H1 (cell line): ENCODE results near the gene TEX2. TPM values are rescaled to one million over a fixed set of nuclear protein-coding genes. Genes with fewer than 3 reads are reported as not detected.

ENCODE experiments used
- CTCF ChIA-PET: fragments of 300-600 bp; sonication (Branson Sonifier 250); formaldehyde crosslinking; loops from one replicate; lab custom pipeline; 2021; ENCODE audit not compliant: partially characterized antibody; lab: Charles Lee
- POLR2A ChIA-PET: fragments of 300-600 bp; sonication (Branson Sonifier 250); formaldehyde crosslinking; loops from one replicate; lab custom pipeline; 2021; ENCODE audit warnings: inconsistent platforms; ENCODE audit not compliant: partially characterized antibody; lab: Charles Lee
- DNase-seq, 2 experiments: peaks; one replicate each; pipeline versions ENCODE4 v3.0.0 to v3.0.0-alpha.2; 2010 to 2022; ENCODE audit warnings: low spot score in 2 of 2, low read depth in 1 of 2, mixed read lengths in 1 of 2
- FAIRE-seq: peaks from 2 replicates; lab custom pipeline; 2011; peaks lifted over from hg19 to GRCh38; lab: Jason Lieb, UNC
- H2AFZ ChIP-seq: 2 replicates; pipeline ENCODE4 v1.8.1; 2012; ENCODE audit warnings: low read length, inconsistent platforms
- H2AK5ac ChIP-seq: 2 replicates; pipeline ENCODE4 v1.6.1; 2013; ENCODE audit warnings: low read depth, low read length
- H2BK120ac ChIP-seq: replicated peaks from 2 replicates; pipeline ENCODE3; 2013; ENCODE audit warnings: low read depth, low read length, inconsistent platforms
- H2BK12ac ChIP-seq: 2 replicates; pipeline ENCODE4 v1.6.1; 2013; ENCODE audit warnings: low read depth, low read length
- H2BK15ac ChIP-seq: 2 replicates; pipeline ENCODE4 v1.6.1; 2013; ENCODE audit warnings: low read length
- H2BK20ac ChIP-seq: 2 replicates; pipeline ENCODE4 v1.6.1; 2013; ENCODE audit warnings: low read length
- H2BK5ac ChIP-seq: 2 replicates; pipeline ENCODE4 v1.6.1; 2013; ENCODE audit warnings: low read depth, low read length
- H3K14ac ChIP-seq: 2 replicates; pipeline ENCODE4 v1.6.1; 2013; ENCODE audit warnings: inconsistent platforms; ENCODE audit not compliant: insufficient read length
- H3K18ac ChIP-seq: 2 replicates; pipeline ENCODE4 v1.6.1; 2013; ENCODE audit warnings: low read length; ENCODE audit errors: extremely low read depth
- H3K23ac ChIP-seq: 2 replicates; pipeline ENCODE4 v1.6.1; 2013; ENCODE audit warnings: inconsistent platforms; ENCODE audit not compliant: insufficient read length
- H3K23me2 ChIP-seq: 2 replicates; pipeline ENCODE4 v1.6.1; 2013; ENCODE audit warnings: low read depth, low read length
- H3K27ac ChIP-seq: 2 replicates; pipeline ENCODE4 v1.6.1; 2011; ENCODE audit warnings: low read depth, low read length, inconsistent platforms
- H3K27me3 ChIP-seq, 4 experiments: replicated peaks in 1 of 4; 1 replicate in 1 of 4; 2 replicates in 3 of 4; pipeline versions ENCODE4 v1.6.1 to v1.8.1; 2011 to 2013; ENCODE audit warnings: low read length in 3 of 4, mild to moderate bottlenecking in 3 of 4, inconsistent platforms in 2 of 4, mixed read lengths in 2 of 4, moderate library complexity in 1 of 4; ENCODE audit not compliant: control insufficient read depth in 3 of 4, insufficient read depth in 3 of 4; ENCODE audit errors: extremely low read depth in 1 of 4
- H3K36me3 ChIP-seq, 4 experiments: 2 replicates each; pipeline versions ENCODE4 v1.6.1 to v1.8.1; 2011 to 2013; ENCODE audit warnings: mild to moderate bottlenecking in 4 of 4, low read length in 3 of 4, moderate library complexity in 2 of 4, control low read depth in 1 of 4, inconsistent platforms in 1 of 4; ENCODE audit not compliant: insufficient read depth in 4 of 4, control insufficient read depth in 2 of 4
- H3K4ac ChIP-seq: replicated peaks from 2 replicates; pipeline ENCODE3; 2013; ENCODE audit warnings: low read length, low read depth, mixed read lengths, inconsistent platforms; ENCODE audit not compliant: insufficient read length
- H3K4me1 ChIP-seq, 4 experiments: replicated peaks in 1 of 4; 1 replicate in 1 of 4; 2 replicates in 3 of 4; pipeline versions ENCODE4 v1.6.1 to v1.8.1; 2011 to 2013; ENCODE audit warnings: low read length in 3 of 4, inconsistent platforms in 2 of 4, mixed read lengths in 1 of 4; ENCODE audit not compliant: insufficient read depth in 4 of 4, control insufficient read depth in 3 of 4
- H3K4me2 ChIP-seq, 2 experiments: 2 replicates each; pipeline versions ENCODE4 v1.6.1 to v1.8.1; 2011 to 2013; ENCODE audit warnings: low read depth in 2 of 2, low read length in 2 of 2, control low read depth in 1 of 2, inconsistent platforms in 1 of 2, mild to moderate bottlenecking in 1 of 2; ENCODE audit not compliant: insufficient read depth in 1 of 2
- H3K4me3 ChIP-seq, 4 experiments: fragments of 200-600, 300-600 bp in 1 of 4; sonication (generic), shearing (Covaris generic), sonication (Bioruptor Twin) in 1 of 4; 2 replicates each; pipeline versions ENCODE4 v1.5.1 to v1.8.1; 2011 to 2016; ENCODE audit warnings: low read length in 4 of 4, low read depth in 3 of 4, control low read depth in 2 of 4, inconsistent platforms in 2 of 4, mild to moderate bottlenecking in 2 of 4, mixed read lengths in 1 of 4, moderate library complexity in 1 of 4; ENCODE audit not compliant: insufficient read depth in 2 of 4; ENCODE audit errors: extremely low read depth in 1 of 4
- H3K56ac ChIP-seq: replicated peaks from 2 replicates; pipeline ENCODE3; 2013; ENCODE audit warnings: low read depth, mild to moderate bottlenecking, mixed read lengths, low read length, inconsistent platforms; ENCODE audit not compliant: insufficient read length
- H3K79me1 ChIP-seq: 2 replicates; pipeline ENCODE4 v1.6.1; 2013; ENCODE audit warnings: low read depth, low read length, control low read depth
- H3K79me2 ChIP-seq, 2 experiments: 2 replicates each; pipeline versions ENCODE4 v1.6.1 to v1.8.1; 2012 to 2013; ENCODE audit warnings: low read length in 2 of 2, mild to moderate bottlenecking in 2 of 2, inconsistent platforms in 1 of 2; ENCODE audit not compliant: insufficient read depth in 2 of 2, control insufficient read depth in 1 of 2
- H3K9ac ChIP-seq, 4 experiments: replicated peaks in 1 of 4; 1 replicate in 1 of 4; 2 replicates in 3 of 4; pipeline versions ENCODE4 v1.6.1 to v1.8.1; 2011 to 2013; ENCODE audit warnings: low read depth in 3 of 4, low read length in 3 of 4, control low read depth in 2 of 4, mild to moderate bottlenecking in 2 of 4, moderate library complexity in 2 of 4, inconsistent platforms in 1 of 4; ENCODE audit errors: extremely low read depth in 1 of 4
- H3K9me3 ChIP-seq, 2 experiments: 2 replicates each; pipeline versions ENCODE4 v1.6.1 to v1.8.1; 2012 to 2013; ENCODE audit warnings: mild to moderate bottlenecking in 2 of 2, moderate library complexity in 2 of 2, control low read depth in 1 of 2, inconsistent platforms in 1 of 2, low read depth in 1 of 2, low read length in 1 of 2, mixed read lengths in 1 of 2; ENCODE audit not compliant: insufficient read depth in 2 of 2
- H4K20me1 ChIP-seq, 2 experiments: replicated peaks in 1 of 2; 2 replicates each; pipeline versions ENCODE3 to v1.8.1; 2011 to 2013; ENCODE audit warnings: inconsistent platforms in 2 of 2, low read length in 2 of 2, mild to moderate bottlenecking in 1 of 2; ENCODE audit not compliant: insufficient read depth in 2 of 2, control insufficient read depth in 1 of 2
- H4K5ac ChIP-seq: 2 replicates; pipeline ENCODE4 v1.6.1; 2013; ENCODE audit warnings: low read length, low read depth, mixed read lengths, inconsistent platforms; ENCODE audit not compliant: insufficient read length
- H4K8ac ChIP-seq: 2 replicates; pipeline ENCODE4 v1.8.0; 2013; ENCODE audit warnings: mild to moderate bottlenecking, moderate library complexity, low read length, inconsistent platforms; ENCODE audit not compliant: insufficient read depth; ENCODE audit errors: extremely low read depth
- H4K91ac ChIP-seq: replicated peaks from 2 replicates; pipeline ENCODE3; 2013; ENCODE audit warnings: low read length, mixed read lengths, inconsistent platforms; ENCODE audit not compliant: insufficient read length
- SIN3A ChIP-seq, 2 experiments: IDR thresholded peaks in 1 of 2; conservative IDR thresholded peaks in 1 of 2; 2 replicates each; pipeline ENCODE4 v1.6.1; 2011 to 2012; ENCODE audit warnings: low read length in 2 of 2, improper control_type of control experiment in 1 of 2, low read depth in 1 of 2, mild to moderate bottlenecking in 1 of 2
- WGBS, 2 experiments: shearing (Covaris generic) in 1 of 2; methylation state at CpG; one replicate each; pipeline versions ENCODE4 v1.1.6 to v1.1.7; 2013 to 2015; ENCODE audit warnings: low lambda C conversion rate in 2 of 2, mixed read lengths in 2 of 2, inconsistent platforms in 1 of 2, low coverage in 1 of 2, missing lambda C conversion rate in 1 of 2; ENCODE audit not compliant: insufficient replicate concordance in 2 of 2, insufficient coverage in 1 of 2, insufficient read length in 1 of 2; ENCODE audit errors: extremely low coverage in 1 of 2, missing lambda C conversion rate in 1 of 2; 5-methylcytosine and 5-hydroxymethylcytosine counted together
- polyA plus RNA-seq, 7 experiments: library from polyadenylated mRNA; depleted of rRNA in 3 of 7; stranded (reverse) in 5 of 7; unstranded in 2 of 7; fragments of >200 nt in 5 of 7; fragments of 200-250 nt in 2 of 7; gene quantifications; 1 replicate in 5 of 7; 2 replicates in 1 of 7; 4 replicates in 1 of 7; pipeline versions ENCODE4 v1.2.1 to v1.2.3, GENCODE V29; 2011 to 2013; ENCODE audit warnings: missing spikeins in 2 of 7, mixed read lengths in 2 of 7
- total RNA-seq: library from RNA; stranded (reverse); fragmentation: NEBNext Ultra II Directional; extraction: Animal tissue kit (Norgen Biotek cat#: 25700); gene quantifications from 2 replicates; pipeline ENCODE4 v1.2.1, GENCODE V29; 2021

Gene TEX2
- total and polyA plus RNA-seq, 2 of the 8 experiments (the other 6 are each of a cell fraction or from before 2014, with no cell fraction given): 6.1 to 15.6 TPM

DNA sequence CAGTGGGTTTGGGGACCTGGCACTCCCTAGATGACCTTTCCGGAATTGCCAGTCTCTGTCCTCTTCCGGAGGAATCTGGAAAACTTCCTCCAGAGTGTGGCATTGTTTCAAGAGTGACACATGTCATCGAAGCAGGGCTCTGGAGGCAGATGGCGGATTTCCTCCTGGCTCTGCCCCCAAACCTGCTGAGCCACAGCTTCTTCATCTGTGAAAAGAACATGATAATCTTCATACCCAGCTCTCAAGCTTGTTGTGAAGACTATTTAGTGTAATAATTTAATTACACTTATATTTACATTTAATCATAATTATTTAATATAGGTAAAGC lies 19.7 kb upstream of the TEX2 start:
- H2BK20ac ChIP-seq: no peak overlapping the region
- no peak overlapping the region for H4K5ac ChIP-seq
- no peak overlapping the region for H3K18ac ChIP-seq
- H2BK15ac ChIP-seq: no peak overlapping the region
- H3K56ac ChIP-seq: no peak overlapping the region
- H4K20me1 ChIP-seq: no peaks in the 10 kb centered on the region
- no peak for FAIRE-seq
- H2AFZ ChIP-seq: no peak overlapping the region
- ChIA-PET CTCF (interaction anchor here (0.8 to 3.4 kb wide), 26 partner anchors 8 to 237 kb away, joined by 3 to 27 read pairs (median 6); no protein-coding TSS in a partner anchor), POLR2A (interaction anchor here (2.9 kb wide), 1 partner anchor 136 kb away, joined by 29 read pairs; no protein-coding TSS in a partner anchor)
- no peak overlapping the region for H2BK5ac ChIP-seq
- no peaks in the 10 kb centered on the region for H3K36me3 ChIP-seq
- 90% methylated on average over 4 of the region's 4 CpGs; no CpG with 5 or more reads in 1 of the 2 experiments for WGBS, 2 experiments
- H3K14ac ChIP-seq: no peak overlapping the region
- H3K9ac ChIP-seq: no peak overlapping the region
- no peak overlapping the region for H2BK120ac ChIP-seq
- H3K4me1 ChIP-seq: no peaks in the 10 kb centered on the region
- no peak for DNase-seq
- no peak overlapping the region for H4K8ac ChIP-seq
- H3K27me3 ChIP-seq: no peaks in the 10 kb centered on the region
- no peaks in the 10 kb centered on the region for H3K79me2 ChIP-seq
- no peak overlapping the region for H3K4ac ChIP-seq
- no peaks in the 10 kb centered on the region for H3K9me3 ChIP-seq
- H3K4me2 ChIP-seq: no peak overlapping the region
- H2AK5ac ChIP-seq: no peak overlapping the region
- no peaks in the 10 kb centered on the region for H3K79me1 ChIP-seq
- H2BK12ac ChIP-seq: no peak overlapping the region
- no peaks in the 10 kb centered on the region for H3K23me2 ChIP-seq
- no peak overlapping the region for H3K4me3 ChIP-seq
- H4K91ac ChIP-seq: no peak overlapping the region
- H3K27ac ChIP-seq: no peak overlapping the region
- no peak overlapping the region for H3K23ac ChIP-seq
- no peak for TF ChIP-seq SIN3A (conservative IDR thresholded peaks at IDR 0.05 in 1 of 2, IDR thresholded peaks at IDR 0.05 in 1 of 2; ENCODE audit: low read depth in 1 of 2, low read length in 2 of 2)
